Esophagus muscularis mucosa (tissue), 3 donors: ENCODE data around the gene TBC1D22A.

Experiments
- POLR2AphosphoS5 ChIP-seq, 2 donors: sonication (generic); formaldehyde crosslinking; IDR thresholded peaks; one replicate each; pipeline ENCODE4 v1.6.1; 2017; ENCODE audit warnings: antibody characterized with exemption in 2 of 2
- TF ChIP-seq, protein P1 (sequence below), 3 experiments: fragments of 200-600 bp in 2 of 3; fragments of 450-650 bp in 1 of 3; sonication (generic) in 2 of 3; IDR thresholded peaks; one replicate each; pipeline ENCODE4 v1.5.1; 2017 to 2019; ENCODE audit warnings: antibody characterized with exemption in 3 of 3, mild to moderate bottlenecking in 2 of 3, moderate library complexity in 1 of 3

DNA sequence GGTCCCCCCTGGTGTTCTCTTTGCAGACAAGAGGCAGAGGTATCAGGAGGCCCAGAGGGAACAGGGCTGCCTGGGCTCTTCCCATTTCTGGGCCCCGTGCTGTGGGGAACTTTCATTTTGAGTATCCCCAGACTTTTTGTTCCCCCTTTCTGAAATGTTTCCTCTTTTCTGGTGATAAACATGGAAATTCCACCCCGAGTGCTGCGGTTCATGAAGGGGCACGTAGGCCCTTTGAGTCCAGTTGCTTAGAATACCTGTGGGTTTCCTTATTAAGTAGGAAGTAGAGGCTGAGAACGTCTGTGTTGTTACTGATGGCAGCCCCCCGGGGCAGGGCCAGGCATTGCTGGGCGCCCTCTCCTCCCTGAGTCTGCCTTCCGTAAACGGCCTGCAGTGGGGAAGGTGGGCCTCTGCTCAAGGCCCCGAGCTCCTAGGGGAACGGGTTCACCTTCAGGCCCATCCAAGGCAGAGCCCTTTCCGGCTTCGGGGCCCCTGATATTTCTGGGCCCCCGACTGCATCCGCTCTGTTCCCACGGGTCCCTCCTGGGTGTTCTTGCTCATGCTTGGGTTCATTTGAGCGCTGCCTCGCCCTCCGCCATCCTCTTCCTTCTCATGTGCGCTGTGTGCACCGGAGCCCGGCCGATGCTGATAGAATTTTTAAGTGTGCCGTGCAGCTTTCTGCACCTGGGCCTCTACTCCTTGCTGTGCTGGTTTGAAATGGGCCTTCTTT is 12.0 kb downstream of the TBC1D22A start:
- TF ChIP-seq, protein P1, sequence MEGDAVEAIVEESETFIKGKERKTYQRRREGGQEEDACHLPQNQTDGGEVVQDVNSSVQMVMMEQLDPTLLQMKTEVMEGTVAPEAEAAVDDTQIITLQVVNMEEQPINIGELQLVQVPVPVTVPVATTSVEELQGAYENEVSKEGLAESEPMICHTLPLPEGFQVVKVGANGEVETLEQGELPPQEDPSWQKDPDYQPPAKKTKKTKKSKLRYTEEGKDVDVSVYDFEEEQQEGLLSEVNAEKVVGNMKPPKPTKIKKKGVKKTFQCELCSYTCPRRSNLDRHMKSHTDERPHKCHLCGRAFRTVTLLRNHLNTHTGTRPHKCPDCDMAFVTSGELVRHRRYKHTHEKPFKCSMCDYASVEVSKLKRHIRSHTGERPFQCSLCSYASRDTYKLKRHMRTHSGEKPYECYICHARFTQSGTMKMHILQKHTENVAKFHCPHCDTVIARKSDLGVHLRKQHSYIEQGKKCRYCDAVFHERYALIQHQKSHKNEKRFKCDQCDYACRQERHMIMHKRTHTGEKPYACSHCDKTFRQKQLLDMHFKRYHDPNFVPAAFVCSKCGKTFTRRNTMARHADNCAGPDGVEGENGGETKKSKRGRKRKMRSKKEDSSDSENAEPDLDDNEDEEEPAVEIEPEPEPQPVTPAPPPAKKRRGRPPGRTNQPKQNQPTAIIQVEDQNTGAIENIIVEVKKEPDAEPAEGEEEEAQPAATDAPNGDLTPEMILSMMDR (IDR thresholded peaks at IDR 0.05) = no peak
- TF ChIP-seq POLR2AphosphoS5 (IDR thresholded peaks at IDR 0.05) = no peak
